ENCODE results near the gene UBE2H.
"Not testable (repeated sequence)": the region's sequence is repeated elsewhere in the genome, so short reads cannot be mapped to it uniquely, and the experiment has no call there.

UBE2H gene

DNA sequence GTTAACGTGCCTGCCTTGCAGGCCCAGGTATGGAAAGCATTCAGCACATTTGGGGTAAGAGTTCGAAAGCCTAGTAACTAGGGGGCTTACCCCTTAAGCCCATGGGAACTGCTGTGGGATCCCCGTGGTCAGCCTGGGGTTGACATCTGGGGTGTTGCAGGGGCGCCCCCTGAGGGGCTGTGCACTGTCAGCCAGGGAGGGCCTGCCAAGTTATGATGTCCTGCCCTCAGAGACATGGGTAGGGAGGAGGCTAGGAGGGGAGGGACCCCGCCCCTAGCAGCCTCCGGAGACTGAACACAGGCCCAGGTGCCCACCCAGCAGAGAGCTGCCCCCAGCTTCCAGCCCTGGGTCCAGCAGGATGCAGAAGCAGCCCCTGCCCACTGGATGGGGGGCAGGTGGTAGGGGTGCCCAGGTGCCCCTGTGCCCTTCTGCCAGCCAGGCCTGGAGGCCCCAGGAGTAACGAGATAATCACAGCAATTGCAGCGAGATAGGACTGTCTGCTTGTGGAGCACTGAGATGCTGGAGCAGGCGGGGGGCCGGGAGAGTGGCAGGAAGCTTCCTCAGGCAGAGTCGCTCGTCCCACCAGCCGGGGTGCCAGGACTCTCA is 153.3 kb downstream of the UBE2H start:
- no peaks in the 10 kb centered on the region for H3K27me3 ChIP-seq
- DNase-seq = no peak
- TF ChIP-seq, protein P1, sequence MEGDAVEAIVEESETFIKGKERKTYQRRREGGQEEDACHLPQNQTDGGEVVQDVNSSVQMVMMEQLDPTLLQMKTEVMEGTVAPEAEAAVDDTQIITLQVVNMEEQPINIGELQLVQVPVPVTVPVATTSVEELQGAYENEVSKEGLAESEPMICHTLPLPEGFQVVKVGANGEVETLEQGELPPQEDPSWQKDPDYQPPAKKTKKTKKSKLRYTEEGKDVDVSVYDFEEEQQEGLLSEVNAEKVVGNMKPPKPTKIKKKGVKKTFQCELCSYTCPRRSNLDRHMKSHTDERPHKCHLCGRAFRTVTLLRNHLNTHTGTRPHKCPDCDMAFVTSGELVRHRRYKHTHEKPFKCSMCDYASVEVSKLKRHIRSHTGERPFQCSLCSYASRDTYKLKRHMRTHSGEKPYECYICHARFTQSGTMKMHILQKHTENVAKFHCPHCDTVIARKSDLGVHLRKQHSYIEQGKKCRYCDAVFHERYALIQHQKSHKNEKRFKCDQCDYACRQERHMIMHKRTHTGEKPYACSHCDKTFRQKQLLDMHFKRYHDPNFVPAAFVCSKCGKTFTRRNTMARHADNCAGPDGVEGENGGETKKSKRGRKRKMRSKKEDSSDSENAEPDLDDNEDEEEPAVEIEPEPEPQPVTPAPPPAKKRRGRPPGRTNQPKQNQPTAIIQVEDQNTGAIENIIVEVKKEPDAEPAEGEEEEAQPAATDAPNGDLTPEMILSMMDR (IDR thresholded peaks at IDR 0.05; ENCODE audit: low read depth, low read length) = no peak

DNA sequence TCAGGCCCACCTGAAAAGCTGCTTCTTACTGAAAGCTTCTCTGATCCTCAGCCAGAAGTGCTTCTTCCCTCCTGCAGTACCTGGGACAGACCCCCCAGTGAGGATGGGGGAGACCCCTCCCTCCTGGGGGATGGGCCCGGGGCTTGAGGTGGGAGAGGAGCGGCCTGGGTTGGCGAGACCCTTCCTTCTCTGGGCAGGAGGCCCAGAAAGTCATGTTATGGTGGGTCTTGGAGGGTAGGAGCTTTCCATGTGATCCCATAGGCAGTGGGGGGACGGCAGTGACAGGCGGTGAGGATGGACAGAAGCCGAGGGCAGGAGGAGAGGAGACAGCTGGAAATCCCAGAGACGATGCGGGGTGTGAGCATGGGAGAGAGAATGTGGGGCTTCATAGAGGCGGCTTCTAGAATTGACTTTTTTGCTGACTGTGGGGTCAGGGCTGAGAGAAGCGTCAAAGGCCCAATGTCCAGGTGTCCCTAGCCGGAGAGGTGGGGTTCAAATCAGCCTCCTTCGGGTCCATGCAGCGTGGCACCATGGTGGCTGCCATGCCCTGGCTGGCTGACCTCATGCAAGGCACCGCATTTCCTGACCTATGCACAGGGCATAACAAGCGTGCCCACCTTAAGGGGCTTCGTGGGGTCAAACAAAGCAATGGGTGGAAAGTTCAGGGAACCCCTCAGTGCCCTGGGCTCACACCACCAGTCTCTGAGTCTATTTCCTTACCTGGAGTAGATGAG is 154.0 kb downstream of the UBE2H start:
- TF ChIP-seq, protein P1 (IDR thresholded peaks at IDR 0.05; ENCODE audit: low read depth, low read length) = no peak
- Histone ChIP-seq H3K27me3 (no peaks in the 10 kb centered on the region), H3K36me3 (no peaks in the 10 kb centered on the region), H3K4me1 (no peaks in the 10 kb centered on the region), H3K4me3 (ENCODE audit: low read depth, low read length) (no peak overlapping the region), H3K9me3 (no peaks in the 10 kb centered on the region)
- no peak for DNase-seq

More for the DNA sequence above, 153.3 kb downstream of the UBE2H start:
- Histone ChIP-seq H3K9me3 (no peaks in the 10 kb centered on the region), H3K4me3 (ENCODE audit: low read depth, low read length) (no peak overlapping the region), H3K4me1 (no peaks in the 10 kb centered on the region), H3K36me3 (no peaks in the 10 kb centered on the region)

DNA sequence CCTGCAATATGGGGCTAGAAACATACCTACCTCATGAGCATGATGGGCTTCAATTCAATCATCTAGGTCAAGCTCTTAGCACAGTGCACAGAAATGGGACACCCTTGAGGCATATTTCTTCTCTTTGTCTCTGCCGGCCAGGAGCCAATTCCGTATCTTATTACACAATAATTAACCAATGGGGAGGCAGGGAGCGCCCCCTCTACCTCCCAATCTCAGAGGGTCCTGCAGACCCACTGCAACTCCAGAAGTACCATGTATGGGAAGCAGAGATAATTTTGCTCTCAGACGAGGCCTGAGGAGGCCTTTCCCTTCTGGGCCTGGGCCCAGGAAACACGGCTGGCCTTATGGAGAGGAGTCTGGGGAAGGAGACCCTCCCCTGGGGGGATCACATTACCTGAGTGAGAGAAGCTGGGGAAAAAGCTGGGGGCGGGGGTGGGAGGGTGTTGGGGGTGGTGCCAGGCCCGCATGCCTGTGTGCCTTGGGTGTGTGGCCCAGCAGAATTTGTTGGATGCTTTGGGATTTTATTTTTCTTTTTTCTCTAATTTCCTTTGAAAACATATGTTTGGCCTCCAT is 155.5 kb downstream of the UBE2H start:
- H3K9me3 ChIP-seq = no peaks in the 10 kb centered on the region
- H3K4me1 ChIP-seq = no peaks in the 10 kb centered on the region
- TF ChIP-seq, protein P1 (IDR thresholded peaks at IDR 0.05; ENCODE audit: low read depth, low read length) = no peak
- H3K27me3 ChIP-seq = no peaks in the 10 kb centered on the region
- no peak overlapping the region for H3K4me3 ChIP-seq (ENCODE audit: low read depth, low read length)
- DNase-seq = no peak
- no peaks in the 10 kb centered on the region for H3K36me3 ChIP-seq

DNA sequence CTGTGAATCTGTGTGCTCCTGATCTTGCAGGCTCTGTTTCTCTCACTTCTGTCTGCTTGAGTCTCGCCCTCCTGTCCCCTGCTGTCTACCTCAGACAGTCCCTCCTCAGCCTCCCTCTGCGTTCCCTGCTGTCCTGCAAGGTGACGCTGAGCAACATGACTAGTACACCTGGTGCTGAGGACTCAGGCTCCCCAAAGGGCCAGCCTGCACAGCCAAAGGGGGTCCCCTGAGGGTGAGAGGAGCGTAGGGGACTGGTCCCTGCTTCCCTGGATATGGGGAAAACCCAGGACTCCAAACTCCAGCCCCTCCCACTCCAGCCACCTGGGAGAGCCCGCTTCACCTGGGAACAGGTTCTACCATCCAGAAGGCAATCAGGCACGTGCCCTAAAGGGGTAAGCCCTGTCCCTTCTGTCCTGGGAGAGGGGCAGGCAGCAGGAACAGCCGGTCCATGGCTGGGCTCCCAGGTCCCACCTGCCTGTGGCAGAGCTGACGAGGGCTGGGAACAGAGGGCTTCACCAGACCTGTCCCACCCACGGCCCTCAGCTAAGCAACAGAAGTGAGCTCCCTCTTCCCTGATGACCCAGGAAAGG is 156.5 kb downstream of the UBE2H start:
- no peak for DNase-seq
- no peaks in the 10 kb centered on the region for H3K27me3 ChIP-seq
- H3K4me3 ChIP-seq (ENCODE audit: low read depth, low read length) = no peak overlapping the region
- TF ChIP-seq, protein P1 (IDR thresholded peaks at IDR 0.05; ENCODE audit: low read depth, low read length) = no peak
- no peaks in the 10 kb centered on the region for H3K9me3 ChIP-seq
- no peaks in the 10 kb centered on the region for H3K36me3 ChIP-seq
- H3K4me1 ChIP-seq = no peaks in the 10 kb centered on the region

DNA sequence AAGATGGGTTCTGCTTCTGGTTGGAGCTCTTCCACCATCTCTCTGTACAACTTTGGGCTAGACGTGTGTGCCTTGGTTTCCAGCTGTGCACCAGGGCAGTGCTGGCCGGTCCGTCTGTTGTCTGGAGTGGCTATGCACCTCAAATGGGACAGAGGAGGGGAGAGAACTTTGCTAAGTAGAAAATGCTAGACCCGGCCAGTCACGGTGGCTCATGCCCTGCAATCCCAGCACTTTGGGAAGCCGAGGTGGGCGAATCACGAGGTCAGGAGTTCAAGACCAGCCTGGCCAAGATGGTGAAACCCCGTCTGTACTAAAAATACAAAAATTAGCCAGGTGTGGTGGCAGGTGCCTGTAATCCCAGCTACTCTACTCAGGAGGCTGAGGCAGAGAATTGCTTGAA is 158.3 kb downstream of the UBE2H start:
- not testable (repeated sequence) for H3K9me3 ChIP-seq; H3K36me3 ChIP-seq; H3K27me3 ChIP-seq; H3K4me3 ChIP-seq (ENCODE audit: low read depth, low read length); H3K4me1 ChIP-seq; DNase-seq

DNA sequence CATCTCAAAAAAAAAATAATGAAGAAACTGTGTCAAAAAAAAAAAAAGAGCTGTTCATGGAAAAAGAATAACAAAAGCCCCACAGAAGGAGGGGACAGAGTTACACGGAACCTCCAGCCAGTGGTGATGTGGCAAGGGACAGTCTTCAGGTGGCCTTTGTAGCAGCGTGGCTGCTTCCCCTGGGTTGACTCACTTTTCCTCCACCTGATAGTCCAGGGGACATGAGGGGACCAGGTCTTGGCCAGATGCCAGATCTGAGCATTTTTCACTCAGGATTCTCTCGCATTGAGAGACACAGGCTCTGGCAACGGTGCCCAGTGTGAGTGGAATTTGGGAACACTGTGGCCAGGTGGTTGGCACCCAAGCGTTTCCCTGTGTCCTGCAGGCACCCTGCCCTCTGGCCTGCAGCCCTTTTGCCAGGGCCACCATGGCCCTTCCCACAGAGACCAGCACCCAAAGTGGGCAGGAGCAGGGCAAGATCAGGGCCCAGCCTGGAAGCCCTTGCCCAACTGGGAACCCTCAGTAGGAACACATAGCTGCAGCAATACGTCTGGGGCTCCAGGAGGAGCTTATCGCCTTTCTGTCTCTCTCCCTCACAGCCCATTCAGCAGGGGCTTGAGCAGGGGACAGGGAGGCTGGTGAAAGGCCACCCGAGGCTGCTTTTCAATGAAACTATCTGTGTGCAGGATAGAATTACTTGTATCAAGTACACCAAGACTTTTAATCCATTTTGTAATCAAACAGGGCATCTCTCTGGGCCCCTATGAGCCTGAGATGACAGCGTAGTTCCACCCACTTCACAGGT is 159.1 kb downstream of the UBE2H start:
- H3K4me1 ChIP-seq = no peaks in the 10 kb centered on the region
- no peak for DNase-seq

More for the DNA sequence above, 159.1 kb downstream of the UBE2H start:
- Histone ChIP-seq H3K27me3 (no peaks in the 10 kb centered on the region), H3K9me3 (no peaks in the 10 kb centered on the region), H3K36me3 (no peaks in the 10 kb centered on the region), H3K4me3 (ENCODE audit: low read depth, low read length) (no peak overlapping the region)
- TF ChIP-seq, protein P1 (IDR thresholded peaks at IDR 0.05; ENCODE audit: low read depth, low read length) = no peak

Data from BE2C (cell line).